Esophagus (tissue), 2 donors: Measurements from ENCODE around the gene ATR. TPM values are rescaled to one million over a fixed set of nuclear protein-coding genes. Genes with fewer than 3 reads are reported as not detected.

Experiments
- H3K27ac ChIP-seq, 2 donors: one replicate each; pipeline ENCODE4 v1.5.1; 2013; ENCODE audit warnings: low read depth in 2 of 2, mild to moderate bottlenecking in 2 of 2, inconsistent platforms in 1 of 2, low read length in 1 of 2, moderate library complexity in 1 of 2
- H3K27me3 ChIP-seq, 2 donors: one replicate each; pipeline ENCODE4 v1.6.1; 2013; ENCODE audit warnings: low read length in 2 of 2, control low read depth in 1 of 2, mild to moderate bottlenecking in 1 of 2; ENCODE audit not compliant: insufficient read depth in 2 of 2, control insufficient read depth in 1 of 2
- H3K36me3 ChIP-seq, 2 donors: one replicate each; pipeline ENCODE4 v1.6.1; 2013; ENCODE audit warnings: low read length in 1 of 2; ENCODE audit not compliant: control insufficient read depth in 2 of 2, insufficient read depth in 2 of 2
- H3K4me1 ChIP-seq, 2 donors: one replicate each; pipeline ENCODE4 v1.6.1; 2013; ENCODE audit warnings: low read length in 1 of 2; ENCODE audit not compliant: control insufficient read depth in 2 of 2, insufficient read depth in 2 of 2
- H3K4me3 ChIP-seq, 2 donors: one replicate each; pipeline ENCODE4 v1.5.1; 2013; ENCODE audit warnings: low read length in 2 of 2, mild to moderate bottlenecking in 2 of 2, low read depth in 1 of 2, moderate library complexity in 1 of 2
- H3K9me3 ChIP-seq, 2 donors: one replicate each; pipeline ENCODE4 v1.6.1; 2013; ENCODE audit warnings: mild to moderate bottlenecking in 2 of 2, low read depth in 1 of 2, low read length in 1 of 2, moderate library complexity in 1 of 2; ENCODE audit not compliant: control insufficient read depth in 2 of 2, insufficient read depth in 1 of 2
- WGBS, 2 donors: extraction: QIAGEN DNeasy Blood & Tissue Kit; methylation state at CpG; one replicate each; pipeline ENCODE4 v1.1.7; 2013; 5-methylcytosine and 5-hydroxymethylcytosine counted together
- polyA plus RNA-seq, 2 donors: library from polyadenylated mRNA; stranded (reverse); fragments of 200-250 nt; gene quantifications; one replicate each; pipeline ENCODE4 v1.2.3, GENCODE V29; 2013
- donor health status: healthy with polysubstance abuse.
- donor health status: Bipolar disorder and iron deficiency.

Gene ATR
- polyA plus RNA-seq, 2 donors: 6.3 to 14.5 TPM

GRCh38 chr3:142484912-142485435 is 93.6 kb downstream of the ATR start:
- WGBS, 2 donors: 98% methylated on average over 4 of the region's 4 CpGs
- peaks cover 2 to 6% of the 10 kb centered on the region in 2 donors for H3K36me3 ChIP-seq
- no peak overlapping the region for H3K4me3 ChIP-seq
- H3K4me1 ChIP-seq: no peaks in the 10 kb centered on the region
- H3K27me3 ChIP-seq: no peaks in the 10 kb centered on the region
- no peak overlapping the region for H3K27ac ChIP-seq
- H3K9me3 ChIP-seq: peaks cover 3 to 5% of the 10 kb centered on the region in 2 donors

DNA sequence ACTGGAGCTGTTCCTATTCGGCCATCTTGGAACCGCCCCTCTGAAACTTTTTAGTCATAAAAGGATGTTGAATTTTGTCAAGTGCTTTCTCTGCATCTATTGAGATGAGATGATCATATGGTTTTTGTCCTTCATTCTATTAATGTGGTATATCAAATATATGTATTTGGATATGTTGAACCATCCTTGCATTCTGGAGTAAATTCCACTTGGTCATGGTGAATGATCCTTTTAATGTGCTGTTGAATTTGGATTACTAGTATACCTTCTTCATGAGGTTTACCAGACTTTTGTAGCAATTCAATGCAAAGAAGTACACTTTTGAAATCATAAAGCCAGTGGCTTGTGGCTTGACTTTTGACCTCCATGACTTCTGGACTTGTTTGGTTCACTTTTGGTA is 97.3 kb downstream of the ATR start:
- 98% methylated on average over 2 of the region's 2 CpGs for WGBS, 2 donors
- Histone ChIP-seq H3K9me3 (peaks cover 3 to 5% of the 10 kb centered on the region in 2 donors), H3K36me3 (peaks cover 0 to 6% of the 10 kb centered on the region in 2 donors), H3K27me3 (no peaks in the 10 kb centered on the region), H3K27ac (no peak overlapping the region), H3K4me1 (no peaks in the 10 kb centered on the region), H3K4me3 (no peak overlapping the region)

GRCh38 chr3:142470826-142471225 is 107.7 kb downstream of the ATR start:
- Histone ChIP-seq H3K27ac (no peak overlapping the region), H3K27me3 (no peaks in the 10 kb centered on the region), H3K4me1 (no peaks in the 10 kb centered on the region), H3K9me3 (no peaks in the 10 kb centered on the region), H3K4me3 (no peak overlapping the region), H3K36me3 (no peaks in the 10 kb centered on the region)
- WGBS, 2 donors: 95 to 98% methylated on average over 4 of the region's 4 CpGs

DNA sequence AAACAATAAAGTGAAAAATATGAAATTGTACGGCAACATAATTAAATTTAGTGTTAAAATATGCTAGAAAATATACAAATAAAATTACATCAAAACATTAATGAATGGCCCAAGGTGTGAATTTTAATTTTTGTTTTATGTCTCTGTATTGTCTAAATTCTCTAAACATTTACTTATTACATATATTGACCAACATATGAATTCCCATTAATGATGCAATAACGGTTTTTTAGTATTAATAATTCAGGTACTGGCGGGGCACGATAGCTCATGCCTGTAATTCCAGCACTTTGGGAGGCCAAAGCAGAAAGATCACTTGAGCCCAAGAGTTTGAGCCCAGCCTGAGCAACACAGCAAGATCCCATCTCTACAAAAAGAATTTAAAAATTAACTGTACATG is 110.1 kb downstream of the ATR start:
- Histone ChIP-seq H3K4me1 (no peaks in the 10 kb centered on the region), H3K27ac (no peak overlapping the region), H3K4me3 (no peak overlapping the region), H3K27me3 (no peaks in the 10 kb centered on the region), H3K9me3 (no peaks in the 10 kb centered on the region), H3K36me3 (no peaks in the 10 kb centered on the region)
- 93 to 94% methylated on average over 4 of the region's 4 CpGs for WGBS, 2 donors

DNA sequence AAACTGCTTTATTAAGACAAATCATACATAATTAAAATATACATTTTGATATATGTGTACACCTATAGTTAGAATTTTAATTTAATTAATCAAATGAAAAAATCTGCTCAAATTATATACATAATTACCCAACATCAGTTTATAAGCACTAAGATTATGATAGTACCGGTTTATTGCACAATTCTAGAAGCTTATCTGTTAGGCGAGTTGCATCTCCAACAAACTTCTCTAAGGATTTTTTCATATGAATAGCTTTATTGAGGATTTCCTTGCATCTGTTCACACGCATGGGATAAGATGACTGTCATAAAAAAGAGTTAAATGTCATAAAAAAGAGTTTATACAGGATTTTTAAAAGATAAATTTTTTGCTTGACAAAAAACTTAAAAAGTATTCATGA is 110.8 kb downstream of the ATR start:
- Histone ChIP-seq H3K27me3 (no peaks in the 10 kb centered on the region), H3K36me3 (no peaks in the 10 kb centered on the region), H3K27ac (no peak overlapping the region), H3K9me3 (no peaks in the 10 kb centered on the region), H3K4me3 (no peak overlapping the region), H3K4me1 (no peaks in the 10 kb centered on the region)
- 93 to 96% methylated on average over 3 of the region's 3 CpGs for WGBS, 2 donors

- H3K27me3 ChIP-seq: no peaks in the 10 kb centered on the region
- no peak overlapping the region for H3K4me3 ChIP-seq
- H3K4me1 ChIP-seq: no peaks in the 10 kb centered on the region
- no peaks in the 10 kb centered on the region for H3K36me3 ChIP-seq
- H3K27ac ChIP-seq: no peak overlapping the region
- no peaks in the 10 kb centered on the region for H3K9me3 ChIP-seq
- 89 to 92% methylated on average over 3 of the region's 3 CpGs for WGBS, 2 donors
Measured at GRCh38 chr3:142460689-142461088, 117.8 kb downstream of the ATR start.

DNA sequence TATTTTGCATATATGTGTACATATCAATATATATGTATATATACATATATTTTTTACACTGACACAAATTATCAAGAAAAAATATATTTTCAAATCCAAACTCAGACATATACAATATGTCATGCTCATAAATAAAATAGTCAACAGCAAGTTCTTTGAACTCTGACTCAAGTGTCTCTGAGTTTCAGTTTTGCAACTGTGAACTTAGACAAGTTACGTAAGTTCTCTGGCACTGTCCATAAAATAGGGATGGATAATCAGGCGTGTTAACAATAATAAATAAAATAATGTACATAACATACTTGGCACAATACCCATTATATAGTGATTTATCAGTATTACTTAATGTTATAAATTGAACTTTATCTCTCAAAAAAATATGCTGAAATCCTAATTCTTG is 118.6 kb downstream of the ATR start:
- H3K9me3 ChIP-seq: no peaks in the 10 kb centered on the region
- H3K27ac ChIP-seq: no peak overlapping the region
- no peak overlapping the region for H3K4me3 ChIP-seq
- 85 to 87% methylated on average over 2 of the region's 2 CpGs for WGBS, 2 donors
- no peaks in the 10 kb centered on the region for H3K4me1 ChIP-seq
- H3K27me3 ChIP-seq: no peaks in the 10 kb centered on the region
- no peaks in the 10 kb centered on the region for H3K36me3 ChIP-seq

- no peaks in the 10 kb centered on the region for H3K4me1 ChIP-seq
- no peaks in the 10 kb centered on the region for H3K27me3 ChIP-seq
- H3K4me3 ChIP-seq: no peak overlapping the region
- no peaks in the 10 kb centered on the region for H3K9me3 ChIP-seq
- no peak overlapping the region for H3K27ac ChIP-seq
- WGBS, 2 donors: 84 to 94% methylated on average over 3 of the region's 3 CpGs
- no peaks in the 10 kb centered on the region for H3K36me3 ChIP-seq
Measured at GRCh38 chr3:142459096-142459495, 119.4 kb downstream of the ATR start.

DNA sequence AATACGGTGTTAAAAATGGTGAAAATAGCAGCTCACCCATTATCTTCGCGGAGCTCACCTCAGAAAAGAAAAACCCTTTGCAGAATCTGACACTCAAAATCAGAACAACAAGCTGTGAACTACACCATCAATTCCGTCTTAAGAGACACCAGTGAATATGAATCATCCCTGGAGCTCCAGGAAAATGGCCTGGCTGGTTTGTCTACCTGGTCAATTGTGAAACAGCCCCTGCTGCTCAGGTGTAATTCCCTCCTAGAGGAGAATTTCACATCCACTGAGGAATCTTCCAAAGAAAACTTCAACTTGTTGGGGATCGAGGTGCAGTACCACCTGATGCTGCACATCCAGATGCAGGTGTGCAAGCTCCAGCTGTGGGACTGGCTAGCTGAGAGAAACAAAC is 127.7 kb downstream of the ATR start:
- Histone ChIP-seq H3K9me3 (no peaks in the 10 kb centered on the region), H3K36me3 (no peaks in the 10 kb centered on the region), H3K4me1 (no peaks in the 10 kb centered on the region), H3K27me3 (no peaks in the 10 kb centered on the region), H3K27ac (no peak overlapping the region), H3K4me3 (no peak overlapping the region)
- 89 to 94% methylated on average over 5 of the region's 5 CpGs for WGBS, 2 donors

DNA sequence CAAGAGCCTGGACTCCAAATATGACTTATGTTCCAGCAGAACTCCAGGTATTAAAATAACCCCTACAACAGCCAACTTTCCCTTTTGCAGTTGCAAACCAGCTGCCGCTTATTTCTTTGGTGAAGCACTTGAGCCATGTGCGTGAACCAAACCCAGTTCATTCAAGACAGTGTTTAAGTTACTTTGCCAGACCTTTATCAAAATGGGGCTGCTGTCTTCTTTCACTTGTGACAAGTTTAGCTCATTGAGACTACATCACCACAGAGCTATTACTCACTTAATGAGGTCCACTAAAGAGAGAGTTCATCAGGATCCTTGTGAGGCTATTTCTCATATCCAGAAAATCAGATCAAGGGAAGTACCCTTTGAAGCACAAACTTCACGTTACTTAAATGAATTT is 128.3 kb downstream of the ATR start:
- H3K27me3 ChIP-seq: no peaks in the 10 kb centered on the region
- H3K4me3 ChIP-seq: no peak overlapping the region
- no peaks in the 10 kb centered on the region for H3K36me3 ChIP-seq
- no peaks in the 10 kb centered on the region for H3K4me1 ChIP-seq
- WGBS, 2 donors: 91 to 93% methylated on average over 3 of the region's 3 CpGs
- no peaks in the 10 kb centered on the region for H3K9me3 ChIP-seq
- H3K27ac ChIP-seq: no peak overlapping the region
